NCI-H1105 treated with DMSO at 0.1 percent for 48 hours (cell line): ENCODE results near the gene PLCH1.
"Not testable (repeated sequence)": the region's sequence is repeated elsewhere in the genome, so short reads cannot be mapped to it uniquely, and the experiment has no call there.

Experiments
- DNase-seq: peaks from one replicate; lab custom pipeline; 2025; lab: John Stamatoyannopoulos, UW

PLCH1 gene

DNA sequence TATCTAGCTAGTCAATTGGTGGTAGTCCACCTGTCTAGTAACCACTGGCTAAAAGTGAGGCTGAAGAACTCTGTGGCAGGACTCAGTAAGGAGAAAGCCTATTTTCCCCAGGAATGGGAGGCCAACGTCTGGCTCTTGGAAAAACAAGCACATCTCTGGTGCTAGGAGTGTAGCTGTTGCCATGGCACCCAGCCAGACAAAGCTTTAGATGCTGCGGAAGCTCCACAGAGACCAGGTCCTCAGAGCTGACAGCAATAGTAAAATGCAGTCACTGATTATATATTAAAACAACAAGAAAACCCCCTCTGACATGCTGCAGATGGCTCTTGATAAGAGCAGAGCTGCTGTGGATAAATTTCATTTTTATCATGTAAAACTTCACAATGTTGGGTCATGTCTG is 326.5 kb downstream of the PLCH1 start:
- peak; percentile 79 for DNase-seq

DNA sequence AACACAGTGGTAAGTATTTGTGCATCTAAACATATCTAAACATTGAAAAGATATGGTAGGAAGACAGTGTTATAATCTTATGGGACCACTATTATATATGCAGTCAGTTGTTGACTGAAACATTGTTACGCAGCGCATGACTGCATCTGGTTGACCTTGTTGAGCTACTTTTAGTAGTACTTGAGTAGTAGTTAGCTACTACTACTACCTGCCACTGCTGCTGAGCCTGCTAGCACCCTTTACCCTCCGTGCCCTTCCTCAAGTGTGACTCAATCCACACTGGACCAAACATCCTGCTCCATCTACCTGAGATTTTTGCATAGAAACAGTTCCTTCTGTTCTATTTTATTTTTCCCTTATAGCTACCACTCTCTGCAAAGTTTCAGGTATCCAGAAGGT is 327.8 kb downstream of the PLCH1 start:
- no peak for DNase-seq

DNA sequence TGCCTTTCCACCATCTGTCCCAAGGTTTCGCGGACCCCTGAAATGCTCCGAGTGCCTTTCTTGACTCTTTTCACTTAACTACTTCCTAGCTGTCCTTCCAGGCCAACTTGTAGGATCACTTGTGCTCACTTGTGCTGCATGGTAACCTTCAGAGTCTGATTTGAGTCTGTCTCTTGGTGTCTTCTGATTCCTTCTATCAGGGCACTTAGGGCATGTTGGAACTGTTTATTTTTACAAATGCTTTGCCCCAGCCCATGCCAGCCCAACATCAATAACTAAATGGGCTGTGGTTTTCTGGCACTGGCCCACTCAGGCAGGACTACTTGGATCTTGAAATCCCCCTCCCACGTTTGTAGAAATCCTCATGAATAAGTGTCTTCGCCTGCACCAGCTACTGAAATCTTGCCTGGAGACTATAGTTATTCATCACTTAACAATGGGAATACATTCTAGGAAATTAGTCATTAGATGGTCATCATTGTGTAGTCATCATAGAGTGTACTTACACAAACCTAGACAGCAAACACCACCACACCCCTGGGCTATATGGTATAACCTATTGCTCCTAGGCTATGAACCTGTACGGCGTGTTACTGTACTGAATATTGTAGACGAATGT is 328.3 kb downstream of the PLCH1 start:
- no peak for DNase-seq

DNA sequence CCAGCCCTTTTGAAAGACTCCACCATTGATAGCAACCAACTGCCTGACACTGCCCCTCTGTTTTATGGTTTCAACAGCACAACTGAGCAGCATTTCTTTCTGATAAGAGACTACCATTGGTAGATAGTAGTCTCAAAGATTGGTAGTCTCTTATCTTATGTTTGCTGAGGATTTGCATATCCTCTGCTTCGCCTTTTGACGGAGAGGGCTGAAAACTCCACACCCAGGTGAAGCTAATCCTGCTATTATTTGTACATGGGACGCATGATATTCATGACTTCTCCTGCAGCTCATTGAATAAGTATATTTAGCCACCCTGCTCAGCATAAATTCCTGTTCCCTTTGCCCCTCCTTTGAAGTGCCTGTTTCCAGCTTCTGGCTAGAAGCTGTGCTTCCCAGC is 332.0 kb downstream of the PLCH1 start:
- no peak for DNase-seq

DNA sequence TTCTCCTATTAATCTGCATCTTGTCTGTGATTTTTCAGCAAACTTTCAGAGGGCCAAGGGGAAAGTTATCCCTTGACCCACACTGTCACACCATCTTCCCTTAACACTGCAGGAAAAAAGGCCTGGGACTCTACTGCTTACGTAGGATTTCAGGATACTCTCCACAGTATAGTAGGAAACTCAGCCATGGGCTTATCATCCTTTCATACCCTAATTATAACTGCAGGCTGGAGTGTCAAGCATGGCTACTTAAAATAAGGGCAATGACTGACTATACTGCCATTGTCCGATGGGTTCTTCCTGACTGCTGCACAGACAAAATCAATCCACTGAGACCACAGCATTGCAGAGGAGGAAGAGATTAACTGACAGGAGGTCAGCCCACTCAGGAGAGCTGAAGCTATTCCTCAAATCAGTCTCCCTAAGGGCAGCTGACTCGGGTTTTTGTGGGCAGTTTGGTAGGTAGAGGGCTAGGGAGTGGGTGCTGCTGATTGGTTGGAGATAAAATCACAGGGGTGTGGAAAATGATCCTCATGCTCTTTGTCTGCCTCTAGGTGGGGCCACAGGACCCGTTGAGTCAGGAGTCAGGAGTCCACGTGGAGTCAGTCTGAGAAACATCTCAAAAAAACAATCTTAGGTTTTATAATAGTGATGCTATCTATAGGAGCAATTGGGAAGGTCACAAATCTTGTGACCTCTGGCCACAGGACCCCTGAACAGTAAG is 333.2 kb downstream of the PLCH1 start:
- DNase-seq = no peak

DNA sequence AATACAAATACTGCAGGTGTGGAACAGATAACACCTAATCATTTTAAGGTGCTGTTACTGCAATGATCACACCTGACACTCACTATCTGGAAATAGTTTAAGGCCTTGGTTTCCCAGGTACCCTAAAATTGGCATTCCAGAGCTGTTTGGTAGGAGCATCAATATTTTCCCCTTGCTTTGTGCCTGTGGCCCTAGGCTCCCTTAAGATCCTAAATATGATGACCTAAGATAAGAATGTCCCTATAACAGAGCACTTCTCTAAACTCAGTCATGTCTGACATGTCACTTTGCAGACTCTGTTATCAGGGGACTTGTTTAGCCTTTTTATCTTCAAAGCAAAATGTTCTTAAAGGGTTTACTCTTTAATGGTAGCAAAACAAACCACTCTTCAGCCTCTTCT is 335.5 kb downstream of the PLCH1 start:
- DNase-seq = no peak

DNA sequence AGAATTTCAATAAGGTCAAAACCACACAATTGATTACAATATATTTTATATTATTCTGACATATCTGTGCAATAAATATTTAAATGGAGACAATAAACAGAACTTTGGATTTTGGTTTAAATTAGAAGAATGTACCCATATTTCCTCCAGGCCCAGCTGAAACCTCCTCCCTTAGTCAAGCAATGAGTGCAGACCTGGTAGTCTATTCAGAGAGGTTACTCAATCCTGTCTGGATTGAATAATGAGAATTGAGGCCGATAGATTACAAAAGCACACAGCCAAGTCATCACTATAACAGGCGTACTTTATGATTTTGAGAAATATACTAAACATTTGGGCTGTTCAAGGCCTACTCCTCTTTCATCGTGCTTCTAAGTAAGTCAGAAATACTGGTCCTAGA is 336.9 kb downstream of the PLCH1 start:
- DNase-seq = no peak

DNA sequence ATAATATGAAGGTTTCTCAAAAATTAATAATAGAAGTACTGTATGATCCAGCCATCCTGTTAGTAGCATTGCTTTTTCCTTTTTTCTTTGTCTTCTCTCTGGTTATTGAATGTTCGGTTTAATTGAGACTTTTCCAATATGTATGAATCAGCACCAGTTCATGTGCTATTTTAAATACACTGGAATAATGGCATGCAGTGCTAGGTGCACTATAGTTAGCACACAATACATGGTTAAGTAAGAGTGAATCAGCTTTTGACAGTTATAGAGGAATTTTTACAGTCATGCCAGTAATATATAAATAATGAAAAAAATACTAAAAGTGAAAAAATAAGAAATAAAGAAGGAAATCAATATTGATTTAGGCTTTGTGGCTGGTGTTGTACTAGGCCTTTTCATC is 337.5 kb downstream of the PLCH1 start:
- no peak for DNase-seq

DNA sequence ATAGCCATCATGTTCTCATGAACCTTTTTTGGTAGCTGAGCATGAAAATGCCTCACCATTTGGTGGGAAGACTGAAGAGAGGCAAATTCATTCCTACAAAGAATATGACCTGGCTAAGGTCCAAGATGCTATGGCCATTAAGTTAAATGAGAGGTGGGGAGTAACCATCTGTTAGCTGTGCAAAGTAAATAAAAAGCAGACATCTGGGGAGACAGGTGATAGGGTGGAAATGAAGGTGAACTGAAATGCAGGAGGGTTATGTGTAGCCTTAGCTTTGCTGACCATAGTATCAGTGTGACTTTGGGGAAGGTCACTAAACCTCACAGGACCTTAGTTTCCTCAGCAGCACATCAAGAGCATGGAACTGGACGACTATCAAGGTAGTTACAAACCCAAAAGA is 340.4 kb downstream of the PLCH1 start:
- peak; percentile 90 for DNase-seq

DNA sequence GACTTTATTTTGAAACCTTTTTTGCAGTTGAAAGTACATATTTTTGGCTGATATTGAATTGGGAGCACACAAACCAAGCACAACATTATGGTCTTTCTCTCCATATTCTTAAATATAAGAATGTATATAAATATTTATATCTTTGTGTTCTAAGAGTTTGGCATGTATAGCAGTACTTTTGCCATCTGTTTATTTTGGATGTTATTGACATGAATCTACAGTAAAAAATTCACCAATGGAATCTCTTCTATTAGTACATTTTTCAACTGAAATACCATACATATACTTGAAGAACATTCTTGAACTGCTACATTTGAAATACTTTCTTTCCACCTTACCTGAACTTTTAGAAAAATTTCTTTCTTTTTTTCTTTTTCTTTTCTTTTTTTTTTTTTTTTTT is 342.2 kb downstream of the PLCH1 start:
- DNase-seq = no peak

DNA sequence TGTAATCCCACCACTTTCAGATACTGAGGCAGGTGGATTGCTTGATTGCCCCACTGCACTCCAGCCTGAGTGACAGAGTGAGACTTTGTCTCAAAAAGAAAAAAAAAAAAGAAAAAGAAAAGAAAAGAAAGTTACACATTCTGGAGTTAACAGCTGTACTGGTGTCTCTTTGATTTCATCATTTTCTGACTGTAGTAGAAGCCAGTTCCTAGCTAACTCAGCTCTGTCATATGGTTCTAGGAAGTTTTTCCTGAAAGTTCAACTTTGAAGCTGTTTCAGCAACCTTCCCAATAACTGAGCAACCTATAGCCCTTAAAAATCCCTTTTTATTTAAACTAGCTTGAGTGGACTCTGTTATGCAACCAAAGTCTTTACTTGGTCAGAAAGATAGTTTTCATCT is 346.8 kb downstream of the PLCH1 start:
- no peak for DNase-seq

DNA sequence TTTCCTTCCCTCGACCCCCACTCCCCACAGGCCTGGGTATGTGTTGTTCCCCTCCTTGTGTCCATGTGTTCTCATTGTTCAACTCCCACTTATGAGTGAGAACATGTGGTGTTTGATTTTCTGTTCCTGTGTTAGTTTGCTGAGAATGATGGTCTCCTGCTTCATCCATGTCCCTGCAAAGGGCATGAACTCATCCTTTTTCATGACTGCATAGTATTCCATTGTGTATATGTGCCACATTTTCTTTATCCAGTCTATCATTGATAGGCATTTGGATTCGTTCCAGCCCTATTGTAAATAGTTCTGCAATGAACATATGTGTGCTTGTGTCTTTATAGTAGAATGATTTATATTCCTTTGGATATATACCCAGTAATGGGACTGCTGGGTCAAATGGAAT is 350.0 kb downstream of the PLCH1 start:
- not testable (repeated sequence) for DNase-seq

DNA sequence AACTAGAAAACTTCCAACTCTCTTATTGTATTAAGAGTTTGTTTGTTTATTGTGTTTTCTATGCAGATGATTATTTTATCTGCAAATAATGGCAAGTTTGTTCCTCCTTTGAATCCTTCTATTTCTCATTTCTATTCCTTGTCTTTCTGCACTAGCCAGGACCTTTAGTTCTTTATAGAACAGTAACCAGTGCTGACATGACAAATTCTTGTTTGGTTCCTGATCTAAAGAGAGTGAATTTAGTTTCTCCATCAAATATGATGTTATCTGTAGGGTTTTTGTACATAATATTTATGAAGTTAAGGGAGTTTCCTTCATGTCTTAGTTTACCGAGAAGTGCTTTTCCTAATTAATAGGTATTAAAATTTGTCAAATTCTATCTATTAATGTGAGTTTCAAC is 350.6 kb downstream of the PLCH1 start:
- DNase-seq = no peak

DNA sequence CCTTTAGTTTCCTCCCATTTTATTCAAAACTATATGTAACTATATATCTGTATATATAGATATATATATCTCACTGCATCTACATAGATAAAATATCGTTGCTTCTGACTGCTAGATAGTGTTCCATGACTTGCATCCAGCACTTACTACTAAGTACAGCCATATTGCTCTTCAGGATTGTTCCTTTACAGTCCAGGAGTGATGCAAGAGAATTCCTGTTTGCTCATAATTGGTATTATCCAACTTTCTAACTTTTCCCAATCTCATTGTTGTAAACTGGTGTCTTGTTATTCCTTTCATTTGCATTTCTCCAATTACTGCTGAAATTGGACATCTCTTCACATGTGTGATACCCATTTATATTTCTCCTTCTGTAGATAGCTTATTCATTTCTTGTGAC is 351.6 kb downstream of the PLCH1 start:
- DNase-seq = no peak

DNA sequence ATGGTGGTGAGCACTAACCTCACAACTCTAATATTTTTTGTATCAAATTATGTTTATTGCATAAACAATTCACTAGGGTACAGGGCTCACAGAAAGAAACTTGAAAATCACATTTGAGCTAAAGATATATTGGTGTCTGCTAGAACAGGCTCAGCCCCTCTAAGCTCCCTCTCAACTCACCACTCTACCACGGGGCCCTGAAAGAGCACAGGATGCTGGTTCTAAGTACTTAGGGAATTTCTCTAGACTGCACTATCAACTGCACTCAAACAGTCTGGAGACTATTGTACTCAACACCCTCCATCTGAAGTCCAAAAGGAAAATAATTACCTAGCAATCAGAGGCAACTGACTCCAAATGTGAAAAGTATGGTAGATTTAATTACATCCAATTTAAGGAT is 352.7 kb downstream of the PLCH1 start:
- no peak for DNase-seq

DNA sequence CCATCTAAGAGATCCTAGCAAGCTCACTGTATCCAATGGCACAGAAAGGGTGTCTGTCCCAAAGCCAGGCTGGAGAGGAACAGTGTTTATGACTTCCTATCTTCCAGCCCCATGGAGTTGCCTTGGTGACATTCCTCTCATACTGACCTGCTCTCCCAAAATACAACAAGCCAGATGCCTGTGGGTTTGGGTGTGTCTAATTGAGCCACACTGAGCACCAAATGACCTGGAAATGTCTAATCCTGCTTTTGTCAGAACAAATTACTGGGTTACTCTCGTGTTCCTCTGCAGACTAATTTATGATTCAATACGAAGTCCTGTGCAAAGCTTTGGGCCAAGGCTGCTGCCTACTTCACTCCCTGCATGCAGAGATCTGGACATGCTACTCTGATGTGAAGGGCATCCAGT is 353.3 kb downstream of the PLCH1 start:
- DNase-seq = no peak

DNA sequence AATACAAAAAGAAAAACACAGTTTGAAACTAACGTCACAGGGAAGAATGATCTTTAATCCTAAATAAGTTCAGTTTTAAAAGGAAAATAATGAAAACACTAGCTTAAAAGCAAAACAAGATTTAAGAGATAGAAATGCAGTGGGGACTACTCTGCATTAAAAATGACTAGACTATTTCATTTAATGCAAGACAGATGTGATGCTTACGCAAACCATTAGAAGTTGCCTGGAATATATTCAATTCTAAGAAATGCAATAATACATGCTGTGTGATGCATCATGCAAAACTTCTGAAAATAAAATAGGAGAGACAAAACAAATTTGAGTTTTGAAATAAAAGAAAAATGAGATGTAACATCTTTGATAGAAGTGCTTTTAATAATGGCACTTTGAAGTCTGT is 353.8 kb downstream of the PLCH1 start:
- DNase-seq = no peak

DNA sequence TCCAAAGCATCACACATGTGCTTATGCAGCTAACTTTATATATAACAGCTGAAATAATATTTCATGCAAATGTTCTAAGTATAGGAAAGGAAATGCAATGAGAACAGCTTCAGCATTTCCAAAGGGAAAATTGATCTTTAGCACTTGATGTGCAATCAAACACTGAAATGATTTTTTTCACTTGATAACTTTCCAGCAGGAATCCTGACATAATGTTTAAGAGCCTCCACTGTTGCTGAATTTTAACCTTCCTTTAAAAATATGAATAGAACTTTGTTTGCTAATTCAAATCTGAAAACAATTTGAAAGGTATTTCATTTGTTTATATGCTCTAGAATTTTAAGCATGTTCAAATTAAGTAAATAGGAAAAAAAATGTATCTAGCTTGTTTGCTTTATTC is 354.5 kb downstream of the PLCH1 start:
- no peak for DNase-seq

DNA sequence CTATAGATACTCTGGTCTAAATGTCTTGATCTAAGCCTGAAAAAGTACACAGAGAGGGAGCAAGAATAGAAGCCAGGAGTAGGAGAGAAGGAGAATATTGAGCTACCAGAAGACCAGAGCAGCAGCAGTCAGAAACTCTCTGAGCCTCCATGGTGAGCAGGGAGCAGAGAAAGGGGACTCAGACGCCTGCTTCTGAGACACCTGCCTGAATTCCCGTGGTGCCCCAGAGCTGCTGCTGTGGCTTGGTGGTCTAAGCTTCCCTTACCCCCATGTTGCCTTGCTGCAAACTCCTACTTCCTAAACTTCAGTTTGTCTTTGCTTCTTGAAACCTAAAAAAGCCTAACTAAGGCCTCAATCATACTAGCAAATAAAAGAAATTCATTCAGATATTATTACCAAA is 356.5 kb downstream of the PLCH1 start:
- no peak for DNase-seq

DNA sequence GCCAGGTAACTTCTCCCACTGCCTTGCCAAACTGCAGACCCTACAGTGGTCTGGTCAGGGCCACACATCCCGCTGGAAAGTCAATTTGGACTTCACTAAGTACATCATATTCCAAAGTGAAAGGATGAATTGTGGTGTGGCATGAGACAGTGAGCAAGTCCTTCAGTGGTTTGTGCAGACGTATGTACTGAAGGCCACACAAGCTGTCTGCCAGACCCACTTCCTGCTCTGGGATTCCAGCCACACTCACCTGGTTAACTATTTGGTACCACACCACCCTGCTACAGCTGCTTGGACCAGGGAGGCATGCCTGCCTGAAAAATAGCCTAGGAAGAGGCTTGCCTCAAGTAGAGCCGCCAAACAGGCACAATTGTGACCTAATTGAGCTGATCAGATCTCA is 357.3 kb downstream of the PLCH1 start:
- no peak for DNase-seq

DNA sequence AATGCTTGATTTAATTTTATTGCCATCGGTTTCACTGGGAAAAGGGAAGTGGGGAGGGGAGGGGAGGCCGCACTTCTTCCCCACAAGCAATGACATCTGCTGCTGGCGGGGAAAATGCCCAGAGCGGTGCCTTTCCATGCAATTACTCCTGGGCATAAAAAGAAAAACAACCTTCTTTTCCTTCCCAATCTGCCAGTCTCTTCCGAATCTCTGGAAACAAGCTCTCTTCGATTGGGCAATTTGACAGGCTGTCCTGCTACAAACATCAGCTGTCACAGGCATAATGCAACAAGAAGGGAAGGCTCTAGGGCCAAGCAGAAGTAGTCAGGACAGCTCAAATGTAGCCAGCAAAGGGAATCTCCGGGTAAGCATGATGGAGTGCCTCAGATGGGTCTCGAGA is 358.0 kb downstream of the PLCH1 start:
- DNase-seq = no peak

DNA sequence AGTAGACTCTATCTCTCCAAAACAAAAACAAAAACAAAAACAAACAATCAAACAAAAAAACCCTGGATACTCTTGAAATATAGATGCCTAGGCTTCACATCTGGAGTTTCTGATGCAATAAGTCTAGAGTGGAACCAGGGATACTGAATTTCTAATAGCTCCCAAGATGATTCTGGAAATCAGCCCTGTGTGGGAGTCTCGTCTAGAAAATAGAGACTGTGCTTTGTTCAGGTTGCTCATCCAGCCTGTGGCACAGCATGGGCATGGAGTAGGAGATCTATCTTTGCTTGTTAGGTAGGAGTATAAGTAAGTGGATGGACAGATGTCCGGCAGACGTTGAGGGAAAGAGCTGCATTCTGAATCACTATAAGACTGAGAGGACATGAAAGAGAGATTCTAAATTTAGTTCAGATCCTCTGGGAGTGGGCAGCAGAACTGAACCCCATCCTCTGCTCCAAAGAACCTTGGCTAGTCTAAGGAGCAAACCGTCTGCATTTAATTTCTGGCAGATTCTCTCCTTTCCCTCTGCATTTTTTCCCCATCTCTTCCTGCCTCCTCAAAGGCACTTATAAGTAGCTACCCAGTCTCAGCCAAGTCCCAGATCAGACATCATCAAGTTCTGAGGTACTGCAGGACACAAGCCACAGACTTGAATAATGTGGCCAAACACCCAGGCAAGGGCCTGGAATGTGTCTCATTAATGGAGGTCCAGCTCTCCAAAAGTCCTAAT is 358.8 kb downstream of the PLCH1 start:
- DNase-seq = no peak

DNA sequence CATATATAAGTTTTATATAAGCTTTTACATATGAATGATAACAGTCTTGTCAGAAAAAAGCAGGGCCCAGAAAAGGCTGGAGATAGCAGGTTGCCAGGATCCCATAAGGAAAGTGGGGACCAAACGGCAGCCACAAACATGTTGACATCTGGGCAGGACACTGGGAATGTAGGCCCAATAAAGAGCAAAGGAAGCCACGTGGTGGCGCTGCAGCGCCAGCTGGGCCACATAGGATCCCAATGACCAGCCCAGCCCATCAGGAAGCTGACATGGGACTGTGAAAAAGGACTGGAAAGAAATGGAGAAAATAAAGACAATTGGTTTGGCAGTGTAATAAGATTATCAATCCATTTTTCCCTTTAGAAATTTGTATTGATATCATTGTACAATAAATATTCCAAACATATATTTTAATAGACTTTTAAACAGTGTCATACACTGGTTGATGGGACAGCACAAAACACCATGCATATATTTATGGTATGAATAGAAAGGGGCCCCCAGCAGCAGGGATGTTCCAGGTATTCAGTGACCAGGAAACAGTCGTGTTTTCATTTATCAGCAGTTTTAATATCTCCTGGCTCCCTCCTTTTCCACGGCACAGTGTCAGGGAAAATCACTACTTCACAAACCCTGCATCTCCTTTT is 362.4 kb downstream of the PLCH1 start:
- peak; percentile 79 for DNase-seq
